Dendritic cell treated with granulocyte-macrophage colony-stimulating factor and Interleukin-4, amounts not matched to agents 40 ng/mL and 50 ng/mL, for 4 days (primary cell): Measurements from ENCODE around the gene FAM219A.

ENCODE experiments used
- H3K27ac Mint-ChIP-seq: one replicate; pipeline ENCODE4 v1.8.0; 2022; ENCODE audit warnings: mild to moderate bottlenecking, mixed read lengths
- H3K27me3 Mint-ChIP-seq: one replicate; pipeline ENCODE4 v1.8.0; 2022; ENCODE audit warnings: mild to moderate bottlenecking, mixed read lengths
- H3K36me3 Mint-ChIP-seq: one replicate; pipeline ENCODE4 v1.8.0; 2022; ENCODE audit warnings: low read depth, mixed read lengths
- H3K4me1 Mint-ChIP-seq: one replicate; pipeline ENCODE4 v1.8.0; 2022; ENCODE audit warnings: low read depth, mixed read lengths
- H3K4me3 Mint-ChIP-seq: one replicate; pipeline ENCODE4 v1.8.0; 2022; ENCODE audit warnings: mild to moderate bottlenecking, moderate library complexity, mixed read lengths
- H3K9me3 Mint-ChIP-seq: one replicate; pipeline ENCODE4 v1.8.0; 2022; ENCODE audit warnings: mixed read lengths
- intact Hi-C: fragments of 100-400 bp; cut with micrococcal nuclease; formaldehyde crosslinking; loops from one replicate; pipeline ENCODE4 v1.15.0; 2022

The FAM219A gene

GRCh38 chr9:34458013-34458958 lies at the start of gene FAM219A, which contains the start of gene DNAI1:
Gene FAM219A (minus strand): TSS chr9:34458570. CDS start chr9:34458263, 307 bp downstream.
Gene DNAI1 (plus strand): TSS chr9:34458805. CDS start chr9:34459006, 201 bp downstream.
- peak within 1 kb of the TSS; percentile 75 for H3K27ac Mint-ChIP-seq
- no peaks in the 10 kb centered on the region for H3K9me3 Mint-ChIP-seq
- peaks cover 35% of the 10 kb centered on the region for H3K27me3 Mint-ChIP-seq
- intact Hi-C loops: loop anchor here (1.0 kb wide), 2 partner anchors 61 to 154 kb away; partner anchors contain the start of gene RPP25L
- peaks cover 7% of the 10 kb centered on the region for H3K36me3 Mint-ChIP-seq
- H3K4me3 Mint-ChIP-seq: peak within 1 kb of the TSS; percentile 82
- peaks cover 51% of the 10 kb centered on the region for H3K4me1 Mint-ChIP-seq

GRCh38 chr9:34507966-34508365 lies 49.6 kb upstream of the FAM219A start:
- intact Hi-C loops: no loop called here
- Mint-ChIP-seq H3K4me1 (peaks cover 57% of the 10 kb centered on the region), H3K4me3 (no peak overlapping the region), H3K27ac (peak overlapping the region; percentile 7), H3K27me3 (peaks cover 35% of the 10 kb centered on the region), H3K36me3 (no peaks in the 10 kb centered on the region), H3K9me3 (no peaks in the 10 kb centered on the region)

- Mint-ChIP-seq H3K27me3 (peaks cover 37% of the 10 kb centered on the region), H3K4me1 (peaks cover 52% of the 10 kb centered on the region), H3K9me3 (no peaks in the 10 kb centered on the region), H3K27ac (no peak overlapping the region), H3K36me3 (no peaks in the 10 kb centered on the region), H3K4me3 (no peak overlapping the region)
- intact Hi-C loops: no loop called here
These were observed 49.2 kb upstream of the FAM219A start for GRCh38 chr9:34507556-34507955.

GRCh38 chr9:34506623-34507022 lies 48.3 kb upstream of the FAM219A start:
- Mint-ChIP-seq H3K36me3 (no peaks in the 10 kb centered on the region), H3K4me3 (no peak overlapping the region), H3K27ac (no peak overlapping the region), H3K4me1 (peaks cover 51% of the 10 kb centered on the region), H3K27me3 (peaks cover 37% of the 10 kb centered on the region), H3K9me3 (no peaks in the 10 kb centered on the region)
- intact Hi-C loops: no loop called here

GRCh38 chr9:34505370-34506120 lies 47.2 kb upstream of the FAM219A start:
- no peaks in the 10 kb centered on the region for H3K36me3 Mint-ChIP-seq
- no peaks in the 10 kb centered on the region for H3K9me3 Mint-ChIP-seq
- intact Hi-C loops: no loop called here
- no peak overlapping the region for H3K27ac Mint-ChIP-seq
- H3K4me3 Mint-ChIP-seq: no peak overlapping the region
- H3K4me1 Mint-ChIP-seq: peaks cover 44% of the 10 kb centered on the region
- H3K27me3 Mint-ChIP-seq: peaks cover 35% of the 10 kb centered on the region

GRCh38 chr9:34503406-34503805 lies 45.0 kb upstream of the FAM219A start:
- peaks cover 22% of the 10 kb centered on the region for H3K4me1 Mint-ChIP-seq
- no peak overlapping the region for H3K27ac Mint-ChIP-seq
- H3K27me3 Mint-ChIP-seq: peaks cover 33% of the 10 kb centered on the region
- H3K36me3 Mint-ChIP-seq: no peaks in the 10 kb centered on the region
- no peaks in the 10 kb centered on the region for H3K9me3 Mint-ChIP-seq
- no peak overlapping the region for H3K4me3 Mint-ChIP-seq
- intact Hi-C loops: no loop called here

GRCh38 chr9:34502891-34503290 lies 44.5 kb upstream of the FAM219A start:
- intact Hi-C loops: no loop called here
- no peaks in the 10 kb centered on the region for H3K9me3 Mint-ChIP-seq
- H3K4me1 Mint-ChIP-seq: peaks cover 20% of the 10 kb centered on the region
- peaks cover 33% of the 10 kb centered on the region for H3K27me3 Mint-ChIP-seq
- H3K27ac Mint-ChIP-seq: no peak overlapping the region
- H3K4me3 Mint-ChIP-seq: no peak overlapping the region
- H3K36me3 Mint-ChIP-seq: no peaks in the 10 kb centered on the region

GRCh38 chr9:34502471-34502870 lies 44.1 kb upstream of the FAM219A start:
- Mint-ChIP-seq H3K4me3 (no peak overlapping the region), H3K9me3 (no peaks in the 10 kb centered on the region), H3K36me3 (no peaks in the 10 kb centered on the region), H3K27ac (no peak overlapping the region), H3K27me3 (peaks cover 33% of the 10 kb centered on the region), H3K4me1 (peaks cover 20% of the 10 kb centered on the region)
- intact Hi-C loops: no loop called here

- H3K4me1 Mint-ChIP-seq: peaks cover 21% of the 10 kb centered on the region
- H3K27ac Mint-ChIP-seq: no peak overlapping the region
- H3K36me3 Mint-ChIP-seq: no peaks in the 10 kb centered on the region
- no peaks in the 10 kb centered on the region for H3K9me3 Mint-ChIP-seq
- peaks cover 33% of the 10 kb centered on the region for H3K27me3 Mint-ChIP-seq
- intact Hi-C loops: loop anchor here (2.0 kb wide), 1 partner anchor 169 kb away; no protein-coding TSS in a partner anchor
- no peak overlapping the region for H3K4me3 Mint-ChIP-seq
These were observed 43.6 kb upstream of the FAM219A start for GRCh38 chr9:34501889-34502425.

GRCh38 chr9:34501372-34501771 lies 43.0 kb upstream of the FAM219A start:
- Mint-ChIP-seq H3K36me3 (no peaks in the 10 kb centered on the region), H3K27me3 (peaks cover 33% of the 10 kb centered on the region), H3K4me1 (peaks cover 20% of the 10 kb centered on the region), H3K9me3 (no peaks in the 10 kb centered on the region), H3K27ac (no peak overlapping the region), H3K4me3 (no peak overlapping the region)
- intact Hi-C loops: loop anchor here (2.0 kb wide), 1 partner anchor 169 kb away; no protein-coding TSS in a partner anchor

- H3K4me1 Mint-ChIP-seq: peaks cover 13% of the 10 kb centered on the region
- no peak overlapping the region for H3K4me3 Mint-ChIP-seq
- no peaks in the 10 kb centered on the region for H3K36me3 Mint-ChIP-seq
- H3K27ac Mint-ChIP-seq: no peak overlapping the region
- peaks cover 33% of the 10 kb centered on the region for H3K27me3 Mint-ChIP-seq
- no peaks in the 10 kb centered on the region for H3K9me3 Mint-ChIP-seq
- intact Hi-C loops: loop anchor here (1.0 to 2.0 kb wide), 2 partner anchors 63 to 168 kb away; no protein-coding TSS in a partner anchor
These were observed 42.4 kb upstream of the FAM219A start for GRCh38 chr9:34500623-34501267.

GRCh38 chr9:34499076-34499475 lies 40.7 kb upstream of the FAM219A start:
- Mint-ChIP-seq H3K9me3 (no peaks in the 10 kb centered on the region), H3K4me1 (peaks cover 13% of the 10 kb centered on the region), H3K4me3 (no peak overlapping the region), H3K27ac (no peak overlapping the region), H3K27me3 (peaks cover 24% of the 10 kb centered on the region), H3K36me3 (no peaks in the 10 kb centered on the region)
- intact Hi-C loops: no loop called here

- Mint-ChIP-seq H3K9me3 (no peaks in the 10 kb centered on the region), H3K4me1 (peaks cover 18% of the 10 kb centered on the region), H3K36me3 (no peaks in the 10 kb centered on the region), H3K27ac (no peak overlapping the region), H3K4me3 (no peak overlapping the region), H3K27me3 (peaks cover 19% of the 10 kb centered on the region)
- intact Hi-C loops: no loop called here
These were observed 40.2 kb upstream of the FAM219A start for GRCh38 chr9:34498553-34498952.
